SK-N-MC (cell line): ENCODE measurements around the gene SOCS6.

Source experiments
- EZH2 ChIP-seq: fragments of 200-600 bp; sonication (generic); IDR thresholded peaks from one replicate; pipeline ENCODE4 v1.6.1; 2017; ENCODE audit warnings: antibody characterized with exemption
- FOXP2 ChIP-seq: optimal IDR thresholded peaks from 2 replicates; pipeline ENCODE3; 2011; ENCODE audit warnings: mild to moderate bottlenecking, moderate library complexity; ENCODE audit not compliant: insufficient read depth; ENCODE audit errors: extremely low read length, control extremely low read depth
- POLR2AphosphoS5 ChIP-seq: IDR thresholded peaks from 2 replicates; pipeline ENCODE4 v1.6.1; 2012; ENCODE audit warnings: mild to moderate bottlenecking, low read depth, low read length, borderline replicate concordance

DNA sequence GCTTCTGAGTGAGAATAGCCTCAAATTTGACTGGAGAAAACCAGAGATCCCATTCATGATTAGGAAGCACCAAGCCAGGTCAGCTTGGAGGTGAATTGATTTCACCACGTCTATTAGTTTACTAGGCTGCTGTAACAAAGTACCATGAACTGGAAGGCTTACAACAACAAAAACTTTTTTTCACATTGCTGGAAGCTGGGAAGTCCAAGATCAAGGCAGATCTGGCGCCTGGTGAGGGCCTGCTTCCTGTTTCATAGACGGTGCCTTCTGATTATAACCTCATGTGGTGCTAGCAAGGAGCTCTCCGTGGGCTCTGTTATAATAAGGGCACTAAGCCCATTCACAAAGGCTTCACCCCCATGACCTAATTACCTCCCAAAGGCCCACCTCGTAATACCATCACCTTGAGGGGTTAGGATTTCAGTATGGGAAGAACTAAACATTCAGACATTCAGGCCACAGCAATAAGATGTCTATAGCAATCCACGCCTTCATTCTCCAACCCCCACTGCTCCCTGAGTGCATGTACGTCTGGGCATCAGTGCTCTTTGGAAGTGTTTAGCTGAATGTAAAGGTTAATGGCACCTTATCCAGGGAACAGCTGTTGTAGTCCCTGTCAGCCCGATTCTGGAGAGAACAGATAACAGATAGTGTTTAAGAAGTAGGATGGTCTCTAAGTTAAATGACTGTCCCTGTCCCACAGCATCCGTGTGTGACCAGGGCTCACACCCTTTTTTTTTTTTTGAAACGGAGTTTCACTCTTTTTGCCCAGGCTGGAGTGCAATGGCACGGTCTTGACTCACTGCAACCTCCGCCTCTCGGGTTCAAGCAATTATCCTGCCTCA is 89.2 kb downstream of the SOCS6 start:
- TF ChIP-seq EZH2 (no peak), POLR2AphosphoS5 (no peak), FOXP2 (no peak)
